Activated effector memory CD4-positive, alpha-beta T cell treated with anti-CD3 and anti-CD28 coated beads, Interleukin-2, amount 50 U/mL, for 16 hours (primary cell): ENCODE data around the gene SCGB1D1.
A peak's percentile ranks its signal among the peaks of the same experiment; 100 is the strongest.

Source experiments
- DNase-seq: peaks from one replicate; pipeline ENCODE4 v3.0.0-alpha.2; 2020

The SCGB1D1 gene

GRCh38 chr11:62190011-62190410 is at the start of gene SCGB1D1:
SCGB1D1 (plus strand) TSS chr11:62190216; CDS start chr11:62190285, 69 bp downstream.
- DNase-seq: no peak

GRCh38 chr11:62140304-62141110 is 49.5 kb upstream of the SCGB1D1 start:
- DNase-seq: peak; percentile 56

- DNase-seq: peak; percentile 43
These were observed 48.6 kb upstream of the SCGB1D1 start for GRCh38 chr11:62141111-62142042.

GRCh38 chr11:62142043-62142375 is 48.0 kb upstream of the SCGB1D1 start:
- DNase-seq: peak; percentile 58

GRCh38 chr11:62142921-62143320 is 47.1 kb upstream of the SCGB1D1 start:
- DNase-seq: no peak

- DNase-seq: peak; percentile 28
These were observed 46.3 kb upstream of the SCGB1D1 start for GRCh38 chr11:62143727-62144126.

GRCh38 chr11:62144641-62145255 is 45.3 kb upstream of the SCGB1D1 start:
- peak; percentile 57 for DNase-seq

- peak; percentile 48 for DNase-seq
These were observed 44.6 kb upstream of the SCGB1D1 start for GRCh38 chr11:62145261-62145871.

- DNase-seq: peak; percentile 43
These were observed 43.4 kb upstream of the SCGB1D1 start for GRCh38 chr11:62146476-62147200.

- DNase-seq: peak; percentile 24
These were observed 42.5 kb upstream of the SCGB1D1 start for GRCh38 chr11:62147545-62147944.

- peak; percentile 28 for DNase-seq
These were observed 41.6 kb upstream of the SCGB1D1 start for GRCh38 chr11:62148271-62148980.

- peak; percentile 48 for DNase-seq
These were observed 39.8 kb upstream of the SCGB1D1 start for GRCh38 chr11:62149986-62150886.

- no peak for DNase-seq
These were observed 38.9 kb upstream of the SCGB1D1 start for GRCh38 chr11:62150887-62151736.

GRCh38 chr11:62151737-62152102 is 38.3 kb upstream of the SCGB1D1 start:
- DNase-seq: peak; percentile 37

- DNase-seq: peak; percentile 38
These were observed 37.5 kb upstream of the SCGB1D1 start for GRCh38 chr11:62152245-62153086.

- DNase-seq: no peak
These were observed 37.0 kb upstream of the SCGB1D1 start for GRCh38 chr11:62153087-62153395.

- no peak for DNase-seq
These were observed 36.4 kb upstream of the SCGB1D1 start for GRCh38 chr11:62153617-62154016.

GRCh38 chr11:62157603-62158002 is 32.4 kb upstream of the SCGB1D1 start:
- no peak for DNase-seq

GRCh38 chr11:62166371-62166770 is 23.6 kb upstream of the SCGB1D1 start:
- DNase-seq: no peak
